KOPT-K1 (cell line): ENCODE measurements around the gene MLXIPL.
"Not testable (repeated sequence)": the region's sequence is repeated elsewhere in the genome, so short reads cannot be mapped to it uniquely, and the experiment has no call there.

Experiments
- H3K27ac ChIP-seq: fragments of 200-600 bp; sonication (generic); 2 replicates; pipeline ENCODE4 v1.5.1; 2016; ENCODE audit warnings: antibody characterized with exemption, mild to moderate bottlenecking, low read depth, low read length; ENCODE audit not compliant: poor library complexity, severe bottlenecking
- H3K36me3 ChIP-seq: fragments of 200-600 bp; sonication (generic); 2 replicates; pipeline ENCODE4 v1.5.1; 2017; ENCODE audit warnings: antibody characterized with exemption, mild to moderate bottlenecking, low read length, moderate library complexity; ENCODE audit not compliant: insufficient read depth
- H3K9me3 ChIP-seq: fragments of 200-600 bp; sonication (generic); 2 replicates; pipeline ENCODE4 v1.5.1; 2017; ENCODE audit warnings: antibody characterized with exemption, low read length, mild to moderate bottlenecking; ENCODE audit not compliant: insufficient read depth, poor library complexity, severe bottlenecking

MLXIPL gene

GRCh38 chr7:73626814-73627213, 2.5 kb upstream of the MLXIPL start:
- Histone ChIP-seq H3K27ac (no peak overlapping the region), H3K36me3 (no peaks in the 10 kb centered on the region), H3K9me3 (no peaks in the 10 kb centered on the region)

- Histone ChIP-seq H3K9me3 (no peaks in the 10 kb centered on the region), H3K27ac (no peak overlapping the region), H3K36me3 (no peaks in the 10 kb centered on the region)
Observed at GRCh38 chr7:73625276-73625675, 954 bp upstream of the MLXIPL start.

GRCh38 chr7:73624669-73625001, 313 bp upstream of the MLXIPL start:
- Histone ChIP-seq H3K27ac (no peak overlapping the region), H3K36me3 (no peaks in the 10 kb centered on the region), H3K9me3 (no peaks in the 10 kb centered on the region)

- no peaks in the 10 kb centered on the region for H3K36me3 ChIP-seq
- H3K9me3 ChIP-seq = no peaks in the 10 kb centered on the region
- H3K27ac ChIP-seq = no peak overlapping the region
Observed at GRCh38 chr7:73622909-73623797, 1.2 kb downstream of the MLXIPL start.

GRCh38 chr7:73622527-73622908, 1.8 kb downstream of the MLXIPL start:
- H3K27ac ChIP-seq = no peak overlapping the region
- no peaks in the 10 kb centered on the region for H3K9me3 ChIP-seq
- no peaks in the 10 kb centered on the region for H3K36me3 ChIP-seq

- Histone ChIP-seq H3K36me3 (no peaks in the 10 kb centered on the region), H3K9me3 (no peaks in the 10 kb centered on the region), H3K27ac (no peak overlapping the region)
Observed at GRCh38 chr7:73621168-73622063, 2.9 kb downstream of the MLXIPL start.

- not testable (repeated sequence) for H3K9me3 ChIP-seq, H3K27ac ChIP-seq, H3K36me3 ChIP-seq
Observed at GRCh38 chr7:73619394-73619793, 4.9 kb downstream of the MLXIPL start.

GRCh38 chr7:73618538-73618937, 5.8 kb downstream of the MLXIPL start:
- Histone ChIP-seq H3K27ac (no peak overlapping the region), H3K36me3 (no peaks in the 10 kb centered on the region), H3K9me3 (no peaks in the 10 kb centered on the region)

- not testable (repeated sequence) for H3K9me3 ChIP-seq, H3K27ac ChIP-seq, H3K36me3 ChIP-seq
Observed at GRCh38 chr7:73617520-73617919, 6.8 kb downstream of the MLXIPL start.

- Histone ChIP-seq H3K36me3 (no peaks in the 10 kb centered on the region), H3K27ac (no peak overlapping the region), H3K9me3 (no peaks in the 10 kb centered on the region)
Observed at GRCh38 chr7:73615886-73616285, 8.4 kb downstream of the MLXIPL start.

GRCh38 chr7:73614937-73615336, 9.4 kb downstream of the MLXIPL start:
- H3K27ac ChIP-seq, H3K36me3 ChIP-seq, H3K9me3 ChIP-seq: not testable (repeated sequence)

- no peak overlapping the region for H3K27ac ChIP-seq
- H3K36me3 ChIP-seq = no peaks in the 10 kb centered on the region
- H3K9me3 ChIP-seq = no peaks in the 10 kb centered on the region
Observed at GRCh38 chr7:73613954-73614735, 10.2 kb downstream of the MLXIPL start.

GRCh38 chr7:73612598-73613269, 11.6 kb downstream of the MLXIPL start:
- Histone ChIP-seq H3K9me3 (no peaks in the 10 kb centered on the region), H3K36me3 (no peaks in the 10 kb centered on the region), H3K27ac (no peak overlapping the region)

- Histone ChIP-seq H3K9me3 (no peaks in the 10 kb centered on the region), H3K36me3 (no peaks in the 10 kb centered on the region), H3K27ac (no peak overlapping the region)
Observed at GRCh38 chr7:73611017-73611555, 13.2 kb downstream of the MLXIPL start.
